Measurements from ENCODE around the gene TMEM82.

Gene TMEM82

DNA sequence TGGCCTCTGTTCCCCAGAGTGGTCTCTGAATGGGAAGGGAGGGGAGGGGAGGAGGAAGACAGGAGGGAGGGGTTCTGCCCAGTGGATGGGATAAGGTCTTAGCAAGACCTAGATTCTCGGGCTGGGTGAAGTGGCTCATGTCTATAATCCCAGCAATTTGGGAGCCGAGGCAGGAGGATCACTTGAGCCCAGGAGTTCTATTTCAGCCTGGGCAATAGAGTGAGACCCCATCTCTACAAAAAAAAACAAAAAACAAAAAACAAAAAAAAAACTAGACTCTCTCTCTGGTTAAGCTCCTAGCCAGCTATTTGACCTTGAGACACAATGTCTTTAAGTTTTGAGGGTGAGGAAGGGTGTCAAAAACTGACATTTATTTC lies 53.8 kb downstream of the TMEM82 start:
- H3K9me3 Mint-ChIP-seq: no peaks in the 10 kb centered on the region
- peaks cover 6% of the 10 kb centered on the region for H3K27me3 Mint-ChIP-seq (ENCODE audit: low read depth, poor library complexity)
- no peaks in the 10 kb centered on the region for H3K36me3 Mint-ChIP-seq (ENCODE audit: low read depth)
- H3K4me3 Mint-ChIP-seq: no peak overlapping the region
- H3K27ac Mint-ChIP-seq: no peak overlapping the region
- no peak for DNase-seq
- H3K4me1 Mint-ChIP-seq: peaks cover 64% of the 10 kb centered on the region
- TF ChIP-seq, protein P1, sequence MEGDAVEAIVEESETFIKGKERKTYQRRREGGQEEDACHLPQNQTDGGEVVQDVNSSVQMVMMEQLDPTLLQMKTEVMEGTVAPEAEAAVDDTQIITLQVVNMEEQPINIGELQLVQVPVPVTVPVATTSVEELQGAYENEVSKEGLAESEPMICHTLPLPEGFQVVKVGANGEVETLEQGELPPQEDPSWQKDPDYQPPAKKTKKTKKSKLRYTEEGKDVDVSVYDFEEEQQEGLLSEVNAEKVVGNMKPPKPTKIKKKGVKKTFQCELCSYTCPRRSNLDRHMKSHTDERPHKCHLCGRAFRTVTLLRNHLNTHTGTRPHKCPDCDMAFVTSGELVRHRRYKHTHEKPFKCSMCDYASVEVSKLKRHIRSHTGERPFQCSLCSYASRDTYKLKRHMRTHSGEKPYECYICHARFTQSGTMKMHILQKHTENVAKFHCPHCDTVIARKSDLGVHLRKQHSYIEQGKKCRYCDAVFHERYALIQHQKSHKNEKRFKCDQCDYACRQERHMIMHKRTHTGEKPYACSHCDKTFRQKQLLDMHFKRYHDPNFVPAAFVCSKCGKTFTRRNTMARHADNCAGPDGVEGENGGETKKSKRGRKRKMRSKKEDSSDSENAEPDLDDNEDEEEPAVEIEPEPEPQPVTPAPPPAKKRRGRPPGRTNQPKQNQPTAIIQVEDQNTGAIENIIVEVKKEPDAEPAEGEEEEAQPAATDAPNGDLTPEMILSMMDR (IDR thresholded peaks at IDR 0.05): no peak

Measured in nephron progenitor cell (in vitro differentiated cells).